Activated CD4-positive, alpha-beta T cell treated with anti-CD3 and anti-CD28 coated beads, Interleukin-2, amount 10 ng/mL, durations not matched to agents 7 days and 5 days (primary cell): ENCODE data around the gene EXD1. TPM values are rescaled to one million over a fixed set of nuclear protein-coding genes. Genes with fewer than 3 reads are reported as not detected.

Experiments
- CTCF ChIA-PET: fragments of 350-600 bp; sonication (Branson Sonifier 250); formaldehyde crosslinking; loops from one replicate; lab custom pipeline; 2021; ENCODE audit warnings: antibody characterized with exemption; lab: Charles Lee
- POLR2A ChIA-PET: fragments of 350-600 bp; sonication (Branson Sonifier 250); formaldehyde crosslinking; loops from one replicate; lab custom pipeline; 2021; ENCODE audit warnings: antibody characterized with exemption; lab: Charles Lee
- DNase-seq: peaks from one replicate; pipeline ENCODE4 v3.0.0-alpha.2; 2020
- H3K27ac Mint-ChIP-seq: one replicate; pipeline ENCODE4 v1.8.0; 2021; ENCODE audit warnings: mild to moderate bottlenecking, moderate library complexity, mixed read lengths
- H3K27me3 Mint-ChIP-seq: one replicate; pipeline ENCODE4 v1.8.0; 2021; ENCODE audit warnings: mixed read lengths
- H3K36me3 Mint-ChIP-seq: one replicate; pipeline ENCODE4 v1.8.0; 2021; ENCODE audit warnings: low read depth, mixed read lengths
- H3K4me1 Mint-ChIP-seq: one replicate; pipeline ENCODE4 v1.8.0; 2021; ENCODE audit warnings: mixed read lengths
- H3K4me3 Mint-ChIP-seq: one replicate; pipeline ENCODE4 v1.8.0; 2021; ENCODE audit warnings: mild to moderate bottlenecking, moderate library complexity, mixed read lengths
- H3K9me3 Mint-ChIP-seq: one replicate; pipeline ENCODE4 v1.8.0; 2021; ENCODE audit warnings: mixed read lengths
- total RNA-seq, 2 experiments: library from RNA; stranded (reverse); gene quantifications; one replicate each; pipeline ENCODE4 v1.2.3, GENCODE V29; 2021

The EXD1 gene
- total RNA-seq, 2 experiments from 2014 or later, result not detected

DNA sequence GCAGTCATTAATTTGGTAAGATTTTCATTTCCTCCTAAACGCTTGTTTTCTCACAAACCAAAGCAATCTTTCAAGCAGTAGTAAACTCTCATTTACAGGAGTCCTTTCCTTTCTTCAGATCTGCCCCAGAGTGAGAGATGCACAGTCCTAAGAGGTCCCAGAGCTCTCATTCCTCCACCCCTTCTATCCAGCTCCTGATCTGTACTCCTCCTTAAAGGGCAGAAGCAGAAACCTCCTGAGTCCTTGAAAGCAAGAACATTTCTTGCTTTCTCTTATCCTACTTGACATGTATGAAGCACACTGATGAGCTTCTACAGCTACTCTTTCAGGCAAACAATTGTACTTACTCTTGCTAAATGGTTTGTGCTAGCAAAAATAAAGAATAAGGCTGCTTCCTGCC, 11.7 kb downstream of the EXD1 start:
- Mint-ChIP-seq H3K9me3 (no peaks in the 10 kb centered on the region), H3K36me3 (no peaks in the 10 kb centered on the region), H3K27me3 (peaks cover 30% of the 10 kb centered on the region), H3K27ac (no peak overlapping the region), H3K4me1 (no peaks in the 10 kb centered on the region), H3K4me3 (no peak overlapping the region)
- ChIA-PET CTCF (interaction anchor here (1.0 to 1.8 kb wide), 5 partner anchors 11 to 313 kb away, joined by 3 to 9 read pairs (median 4); partner anchors contain the start of genes CHAC1, CHP1 and EXD1), POLR2A (interaction anchor here (0.8 kb wide), 1 partner anchor 243 kb away, joined by 5 read pairs; no protein-coding TSS in a partner anchor)
- DNase-seq, result no peak

DNA sequence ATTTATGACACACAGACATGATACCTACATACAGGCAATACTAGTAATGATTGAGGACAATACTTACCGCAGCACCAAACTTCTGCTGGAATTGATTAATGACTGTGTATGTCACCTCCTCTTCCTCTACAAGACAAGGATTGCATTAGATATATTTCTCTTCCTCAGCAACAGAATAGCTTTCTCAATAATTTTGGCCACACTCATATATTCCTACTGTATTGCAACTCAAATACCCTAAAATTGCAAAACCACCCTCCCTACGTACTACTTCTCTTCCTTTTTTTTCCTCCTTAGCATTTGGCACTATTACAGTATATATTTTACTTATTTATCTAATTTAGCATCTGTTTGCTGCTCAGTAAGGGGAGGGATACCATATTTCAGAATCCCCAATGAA, 14.8 kb downstream of the EXD1 start:
- ChIA-PET POLR2A (no interaction called here), CTCF (no interaction called here)

DNA sequence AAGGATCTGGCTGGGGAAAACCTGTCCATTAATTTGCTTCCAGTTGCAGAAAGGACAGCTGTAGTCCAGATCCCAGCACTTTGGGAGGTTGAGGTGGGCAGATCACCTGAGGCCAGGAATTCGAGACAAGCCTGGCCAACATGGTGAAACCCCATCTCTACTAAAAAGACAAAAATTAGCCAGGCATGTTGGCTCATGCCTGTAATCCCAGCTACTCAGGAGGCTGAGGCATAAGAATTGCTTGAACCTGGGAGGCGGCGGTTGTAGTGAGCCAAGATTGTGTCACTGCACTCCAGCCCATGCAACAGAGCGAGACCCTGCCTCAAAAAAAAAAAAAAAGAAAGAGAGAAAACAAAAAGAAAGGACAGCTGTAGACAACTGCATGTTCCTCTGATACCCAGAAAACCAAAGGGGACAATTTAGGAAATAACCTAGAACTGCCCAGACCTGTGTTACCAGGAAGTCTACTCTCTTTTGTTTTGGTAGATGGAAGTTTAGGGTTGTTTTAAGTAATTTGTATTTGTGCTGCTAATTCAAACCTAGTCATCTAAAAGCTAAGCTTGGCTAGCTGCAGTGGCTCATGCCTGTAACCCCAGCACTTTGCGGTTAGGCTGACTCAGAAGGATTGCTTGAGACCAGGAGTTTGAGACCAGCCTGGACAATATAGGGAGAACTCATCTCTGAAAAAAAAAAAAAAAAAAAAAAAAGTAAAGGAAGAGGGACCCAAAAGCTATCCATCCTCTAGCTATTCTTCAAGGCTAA, 22.7 kb downstream of the EXD1 start:
- Mint-ChIP-seq H3K4me3 (no peak overlapping the region), H3K27ac (no peak overlapping the region), H3K27me3 (peaks cover 17% of the 10 kb centered on the region), H3K4me1 (no peaks in the 10 kb centered on the region), H3K9me3 (no peaks in the 10 kb centered on the region), H3K36me3 (no peaks in the 10 kb centered on the region)
- POLR2A ChIA-PET, result interaction anchor here (0.6 kb wide), 2 partner anchors 22 to 181 kb away, joined by 3 to 4 read pairs; no protein-coding TSS in a partner anchor
- DNase-seq, result no peak
- CTCF ChIA-PET, result interaction anchor here (0.7 to 1.1 kb wide), 5 partner anchors 9 to 255 kb away, joined by 3 to 6 read pairs (median 3); partner anchors contain the start of gene CHAC1

More for the DNA sequence above, 14.8 kb downstream of the EXD1 start:
- no peaks in the 10 kb centered on the region for H3K4me1 Mint-ChIP-seq
- DNase-seq, result no peak
- H3K27me3 Mint-ChIP-seq, result peaks cover 30% of the 10 kb centered on the region
- no peak overlapping the region for H3K27ac Mint-ChIP-seq
- no peaks in the 10 kb centered on the region for H3K9me3 Mint-ChIP-seq
- no peak overlapping the region for H3K4me3 Mint-ChIP-seq
- H3K36me3 Mint-ChIP-seq, result no peaks in the 10 kb centered on the region

DNA sequence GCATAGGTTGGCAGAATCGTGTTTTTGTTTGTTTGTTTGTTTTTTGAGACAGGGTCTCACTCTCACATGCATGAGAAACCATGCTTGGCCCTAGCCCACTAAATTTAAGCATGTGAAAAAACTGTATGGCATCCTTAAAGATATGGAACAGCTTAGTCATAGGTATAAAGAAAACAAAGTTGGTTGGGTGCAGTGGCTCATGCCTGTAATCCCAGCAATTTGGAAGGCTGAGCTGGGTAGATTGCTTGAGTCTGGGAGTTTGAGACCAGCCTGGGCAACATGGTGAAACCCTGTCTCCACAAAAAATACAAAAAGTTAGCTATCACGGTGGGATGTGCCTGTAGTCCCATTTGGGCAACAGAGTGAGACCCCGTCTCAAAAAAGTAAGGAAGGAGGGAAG, 25.2 kb downstream of the EXD1 start:
- Mint-ChIP-seq H3K9me3 (no peaks in the 10 kb centered on the region), H3K4me3 (no peak overlapping the region)

DNA sequence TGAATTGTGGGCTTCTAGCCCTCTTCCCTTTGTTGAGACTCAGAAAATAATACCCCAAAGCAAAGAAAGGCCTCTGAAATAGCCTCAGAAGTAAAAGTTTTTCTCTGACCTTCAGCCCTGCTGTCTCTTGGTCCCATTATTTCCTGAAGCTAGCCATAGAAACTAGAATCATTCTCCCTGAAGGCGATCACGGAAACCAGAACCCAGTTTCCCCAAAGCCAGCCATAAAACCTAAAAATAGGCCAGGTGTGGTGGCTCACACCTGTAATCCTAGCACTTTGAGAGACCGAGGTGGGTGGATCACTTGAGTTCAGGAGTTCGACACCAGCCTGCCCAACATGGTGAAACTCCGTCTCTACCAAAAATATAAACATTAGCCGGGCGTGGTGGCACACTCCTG, 27.2 kb downstream of the EXD1 start:
- ChIA-PET POLR2A (no interaction called here), CTCF (no interaction called here)
- H3K27me3 Mint-ChIP-seq, result peaks cover 6% of the 10 kb centered on the region
- H3K4me3 Mint-ChIP-seq, result no peak overlapping the region
- DNase-seq, result no peak
- H3K9me3 Mint-ChIP-seq, result no peaks in the 10 kb centered on the region
- no peaks in the 10 kb centered on the region for H3K36me3 Mint-ChIP-seq
- H3K27ac Mint-ChIP-seq, result no peak overlapping the region
- H3K4me1 Mint-ChIP-seq, result no peaks in the 10 kb centered on the region

More for the DNA sequence above, 25.2 kb downstream of the EXD1 start:
- CTCF ChIA-PET, result interaction anchor here (0.6 kb wide), 2 partner anchors 34 to 274 kb away, joined by 3 read pairs; no protein-coding TSS in a partner anchor
- Mint-ChIP-seq H3K4me1 (no peaks in the 10 kb centered on the region), H3K36me3 (no peaks in the 10 kb centered on the region), H3K27ac (no peak overlapping the region), H3K27me3 (peaks cover 11% of the 10 kb centered on the region)
- no peak for DNase-seq
- POLR2A ChIA-PET, result no interaction called here

DNA sequence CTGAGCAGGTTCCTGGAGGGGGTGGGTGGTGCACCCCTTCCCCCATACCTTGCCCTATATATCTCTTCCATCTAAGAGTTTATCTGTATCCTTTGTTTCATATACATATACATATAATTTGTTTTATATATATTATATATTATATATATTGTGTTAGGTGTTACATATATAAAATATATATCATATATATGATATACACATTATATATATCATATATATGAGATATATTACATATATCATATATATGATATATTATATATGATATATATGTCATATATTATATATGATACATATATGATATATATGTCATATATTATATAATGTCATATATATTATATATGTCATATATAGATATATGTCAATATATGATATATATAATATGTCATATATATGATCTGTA, 31.1 kb downstream of the EXD1 start:
- CTCF ChIA-PET, result interaction anchor here (0.6 kb wide), 1 partner anchor 8 kb away, joined by 3 read pairs; no protein-coding TSS in a partner anchor

DNA sequence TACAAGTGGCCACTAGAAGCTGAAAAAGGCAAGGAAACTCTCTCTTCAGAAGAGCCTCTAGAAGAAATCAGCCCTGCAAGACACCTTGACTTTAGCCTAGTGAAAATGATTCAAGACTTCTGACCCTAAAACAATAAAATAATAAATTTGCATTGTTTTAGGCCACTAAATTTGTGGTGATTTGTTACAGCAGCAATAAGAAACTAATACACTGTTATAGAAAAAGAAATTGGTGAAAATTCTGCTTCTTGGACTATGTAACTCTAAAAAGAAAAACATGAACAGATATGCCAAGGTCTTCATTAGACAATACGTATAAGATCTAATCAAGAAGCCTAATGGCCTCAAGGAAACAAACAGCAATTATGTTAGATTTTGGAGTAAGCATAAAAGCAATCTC, 36.1 kb downstream of the EXD1 start:
- Mint-ChIP-seq H3K36me3 (no peaks in the 10 kb centered on the region), H3K4me3 (no peak overlapping the region), H3K9me3 (no peaks in the 10 kb centered on the region), H3K27ac (no peak overlapping the region), H3K4me1 (no peaks in the 10 kb centered on the region), H3K27me3 (peaks cover 4% of the 10 kb centered on the region)
- ChIA-PET CTCF (interaction anchor here (0.6 to 1.4 kb wide), 2 partner anchors 14 to 287 kb away, joined by 3 to 4 read pairs; no protein-coding TSS in a partner anchor), POLR2A (no interaction called here)
- no peak for DNase-seq

More for the DNA sequence above, 31.1 kb downstream of the EXD1 start:
- H3K9me3 Mint-ChIP-seq, result no peaks in the 10 kb centered on the region
- POLR2A ChIA-PET, result no interaction called here
- no peaks in the 10 kb centered on the region for H3K27me3 Mint-ChIP-seq
- H3K4me1 Mint-ChIP-seq, result no peaks in the 10 kb centered on the region
- no peak for DNase-seq
- no peaks in the 10 kb centered on the region for H3K36me3 Mint-ChIP-seq
- H3K4me3 Mint-ChIP-seq, result no peak overlapping the region
- no peak overlapping the region for H3K27ac Mint-ChIP-seq

DNA sequence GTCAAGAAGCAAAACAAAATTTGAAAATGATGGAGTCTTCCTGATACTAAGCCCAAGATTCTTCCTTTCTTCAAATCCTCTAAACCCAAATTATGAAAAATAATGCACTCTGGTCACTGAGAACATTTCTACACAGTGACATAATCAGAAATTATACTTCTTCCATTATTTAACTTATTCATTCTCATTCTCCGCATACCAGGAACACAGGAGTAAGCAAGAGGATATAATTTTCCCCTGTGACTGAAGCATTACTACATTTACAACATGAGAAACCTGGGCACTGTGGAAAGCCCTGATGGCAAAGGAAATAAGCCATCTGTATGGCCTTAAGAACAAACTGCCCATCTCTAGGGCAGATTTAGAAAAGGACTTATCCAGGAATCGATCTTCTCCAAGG, 47.0 kb downstream of the EXD1 start:
- no peaks in the 10 kb centered on the region for H3K9me3 Mint-ChIP-seq
- H3K27ac Mint-ChIP-seq, result no peak overlapping the region
- H3K4me3 Mint-ChIP-seq, result no peak overlapping the region
- no peaks in the 10 kb centered on the region for H3K36me3 Mint-ChIP-seq
- ChIA-PET CTCF (interaction anchor here (2.9 kb wide), 1 partner anchor 279 kb away, joined by 38 read pairs; no protein-coding TSS in a partner anchor), POLR2A (no interaction called here)
- DNase-seq, result no peak
- H3K27me3 Mint-ChIP-seq, result no peaks in the 10 kb centered on the region
- peaks cover 3% of the 10 kb centered on the region for H3K4me1 Mint-ChIP-seq

DNA sequence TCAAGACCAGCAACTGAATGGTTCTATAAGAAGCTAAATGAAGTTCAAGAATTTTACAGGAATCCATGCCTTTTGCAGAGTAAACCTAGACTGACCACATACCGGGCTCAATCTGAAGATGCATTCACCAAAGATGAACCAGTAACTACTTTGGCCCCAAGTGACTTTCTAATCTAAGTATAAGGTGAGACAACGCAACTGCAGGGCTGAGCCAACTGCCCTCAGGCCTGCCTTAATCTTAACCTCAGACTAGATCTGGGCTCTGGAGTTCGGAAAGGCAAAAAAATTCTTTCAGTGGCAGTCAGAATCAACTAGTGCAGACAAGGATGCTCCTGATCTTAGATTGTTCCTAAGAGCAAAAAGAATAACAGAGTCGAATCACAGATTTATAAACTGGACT, 48.3 kb downstream of the EXD1 start:
- H3K4me1 Mint-ChIP-seq, result peaks cover 3% of the 10 kb centered on the region
- H3K36me3 Mint-ChIP-seq, result no peaks in the 10 kb centered on the region
- POLR2A ChIA-PET, result no interaction called here
- no peak for DNase-seq
- no peaks in the 10 kb centered on the region for H3K27me3 Mint-ChIP-seq
- no peak overlapping the region for H3K4me3 Mint-ChIP-seq
- no peaks in the 10 kb centered on the region for H3K9me3 Mint-ChIP-seq
- CTCF ChIA-PET, result interaction anchor here (2.0 kb wide), 1 partner anchor 279 kb away, joined by 8 read pairs; no protein-coding TSS in a partner anchor
- H3K27ac Mint-ChIP-seq, result no peak overlapping the region

DNA sequence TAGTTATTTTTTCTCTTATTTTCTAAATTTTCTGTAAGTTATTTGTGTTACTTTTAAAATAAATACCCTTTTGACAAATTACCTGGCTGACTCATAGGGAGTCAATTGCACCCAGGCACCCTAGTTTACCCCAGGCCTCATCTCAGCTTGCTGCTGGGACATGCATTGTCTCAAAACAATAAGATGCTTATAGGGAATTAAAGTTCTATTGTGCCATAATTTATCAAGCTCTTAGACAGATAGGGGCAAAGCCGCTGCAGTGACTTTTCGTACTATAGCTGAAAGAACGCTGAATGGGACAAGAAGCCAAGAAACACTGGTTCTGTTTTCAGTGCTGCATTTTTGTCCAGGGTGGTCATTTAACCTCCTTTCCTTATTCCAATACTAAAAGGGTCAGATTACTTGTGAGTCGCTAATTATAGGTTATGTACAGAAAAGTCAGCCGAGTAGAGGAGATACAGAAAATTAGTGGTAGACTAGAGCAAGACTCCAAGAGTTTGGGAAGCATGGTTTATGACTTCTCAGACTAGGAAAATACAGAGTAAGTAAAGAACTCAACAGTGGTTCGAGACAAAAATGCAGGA, 50.3 kb downstream of the EXD1 start:
- Mint-ChIP-seq H3K36me3 (no peaks in the 10 kb centered on the region), H3K27me3 (no peaks in the 10 kb centered on the region), H3K9me3 (no peaks in the 10 kb centered on the region), H3K4me3 (no peak overlapping the region), H3K4me1 (peaks cover 3% of the 10 kb centered on the region), H3K27ac (no peak overlapping the region)
- DNase-seq, result no peak
- ChIA-PET CTCF (interaction anchor here (1.0 kb wide), 1 partner anchor 239 kb away, joined by 3 read pairs; no protein-coding TSS in a partner anchor), POLR2A (no interaction called here)

DNA sequence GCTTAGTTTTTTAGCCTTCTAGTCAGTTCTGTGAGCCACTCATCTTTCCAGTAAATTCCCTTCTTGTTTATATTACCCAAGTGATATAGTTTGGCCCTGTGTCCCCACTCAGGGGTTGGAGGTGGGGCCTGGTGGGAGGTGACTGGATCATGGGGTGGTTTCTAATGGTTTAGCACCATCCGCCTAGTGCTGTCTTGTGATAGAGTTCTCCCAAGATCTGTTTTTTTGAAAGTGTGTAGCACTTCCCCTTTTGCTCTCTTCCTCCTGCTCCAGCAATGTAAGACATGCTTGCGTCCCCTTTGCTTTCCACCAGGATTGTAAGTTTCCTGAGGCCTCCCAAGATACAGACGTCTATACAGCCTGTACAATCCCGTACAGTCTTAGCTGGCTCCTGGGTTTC, 60.8 kb downstream of the EXD1 start:
- no peaks in the 10 kb centered on the region for H3K4me1 Mint-ChIP-seq
- H3K9me3 Mint-ChIP-seq, result no peaks in the 10 kb centered on the region
- H3K27me3 Mint-ChIP-seq, result peaks cover 9% of the 10 kb centered on the region
- H3K36me3 Mint-ChIP-seq, result no peaks in the 10 kb centered on the region
- H3K27ac Mint-ChIP-seq, result no peak overlapping the region
- ChIA-PET POLR2A (no interaction called here), CTCF (no interaction called here)
- no peak for DNase-seq
- H3K4me3 Mint-ChIP-seq, result no peak overlapping the region

DNA sequence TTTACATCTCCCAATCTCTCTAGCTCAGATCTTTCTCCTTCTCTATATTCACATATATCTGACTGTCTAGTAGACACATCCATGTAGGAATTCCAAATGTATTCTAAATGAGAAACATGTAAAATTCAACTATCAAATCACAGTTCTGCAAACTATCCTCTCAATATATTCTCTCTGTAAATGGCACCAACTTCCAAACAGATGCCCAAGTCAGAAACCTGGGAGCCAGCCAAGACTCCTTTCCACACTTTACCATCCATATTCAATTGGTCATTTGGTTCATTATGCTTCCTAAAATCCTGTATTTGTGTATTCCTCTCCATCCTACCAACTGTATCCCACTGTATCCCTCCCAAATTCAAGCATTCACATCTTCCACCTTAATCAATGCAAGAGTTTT, 61.5 kb downstream of the EXD1 start:
- ChIA-PET POLR2A (no interaction called here), CTCF (interaction anchor here (0.7 to 1.2 kb wide), 2 partner anchors 15 to 266 kb away, joined by 3 read pairs; no protein-coding TSS in a partner anchor)
- no peaks in the 10 kb centered on the region for H3K4me1 Mint-ChIP-seq
- no peak for DNase-seq
- H3K4me3 Mint-ChIP-seq, result no peak overlapping the region
- peaks cover 9% of the 10 kb centered on the region for H3K27me3 Mint-ChIP-seq
- H3K36me3 Mint-ChIP-seq, result no peaks in the 10 kb centered on the region
- H3K9me3 Mint-ChIP-seq, result no peaks in the 10 kb centered on the region
- no peak overlapping the region for H3K27ac Mint-ChIP-seq

DNA sequence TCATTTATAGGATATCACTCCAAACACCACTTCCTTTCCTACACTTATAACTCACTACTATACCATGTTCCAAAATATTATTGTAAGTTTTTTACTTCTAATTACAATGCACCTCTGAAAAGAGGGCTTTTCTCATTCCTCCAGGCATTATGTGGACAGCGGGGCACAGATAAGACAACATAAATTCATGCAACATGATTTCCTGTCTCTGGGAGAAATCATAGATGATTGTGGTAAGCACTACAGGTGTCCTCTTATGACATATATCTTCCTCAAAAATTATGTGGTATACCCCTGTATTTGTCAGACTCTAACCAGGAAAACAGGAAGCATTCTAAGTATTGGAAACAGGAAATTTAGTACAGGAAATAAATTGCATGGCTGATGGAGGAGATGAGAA, 68.8 kb downstream of the EXD1 start:
- Mint-ChIP-seq H3K4me3 (no peak overlapping the region), H3K4me1 (peaks cover 12% of the 10 kb centered on the region), H3K27ac (peak overlapping the region; percentile 1), H3K27me3 (peaks cover 8% of the 10 kb centered on the region), H3K36me3 (no peaks in the 10 kb centered on the region), H3K9me3 (no peaks in the 10 kb centered on the region)
- POLR2A ChIA-PET, result no interaction called here
- CTCF ChIA-PET, result interaction anchor here (1.3 kb wide), 1 partner anchor 47 kb away, joined by 4 read pairs; no protein-coding TSS in a partner anchor
- DNase-seq, result no peak
